ENCODE measurements around the gene AKAP6.

Gene AKAP6

GRCh38 chr14:32761381-32761968 lies 432.4 kb downstream of the AKAP6 start:
- Histone ChIP-seq H3K27ac (ENCODE audit: low read depth, low read length) (no peak overlapping the region), H3K36me3 (ENCODE audit: control insufficient read depth, low read length) (no peaks in the 10 kb centered on the region), H3K79me2 (ENCODE audit: control insufficient read depth, low read length) (no peaks in the 10 kb centered on the region), H3K9me3 (ENCODE audit: control insufficient read depth, insufficient read depth, low read length) (peaks cover 4% of the 10 kb centered on the region; the same call in 1 of the 2 replicates), H3F3A (ENCODE audit: control insufficient read depth, insufficient read depth) (no peaks in the 10 kb centered on the region), H3K4me3 (ENCODE audit: low read length) (no peak overlapping the region), H3K27me3 (ENCODE audit: control insufficient read depth, low read length) (no peaks in the 10 kb centered on the region), H4K20me1 (ENCODE audit: control insufficient read depth, insufficient read depth, low read depth, low read length) (no peaks in the 10 kb centered on the region), H3K4me1 (ENCODE audit: control insufficient read depth, low read length) (no peaks in the 10 kb centered on the region), H3K9me2 (replicated peaks; ENCODE audit: control insufficient read depth, low read length) (no peaks in the 10 kb centered on the region), H3K4me2 (ENCODE audit: low read length) (no peak overlapping the region)
- TF ChIP-seq EZH2phosphoT487 (IDR thresholded peaks at IDR 0.05; ENCODE audit: borderline replicate concordance, low read length), result no peak
- TF ChIP-seq CTCF (IDR thresholded peaks at IDR 0.05; ENCODE audit: low read depth, low read length, poor library complexity, severe bottlenecking), result no peak

- H4K20me1 ChIP-seq (ENCODE audit: control insufficient read depth, insufficient read depth, low read depth, low read length), result no peaks in the 10 kb centered on the region
- H3K79me2 ChIP-seq (ENCODE audit: control insufficient read depth, low read length), result no peaks in the 10 kb centered on the region
- H3K9me2 ChIP-seq (replicated peaks; ENCODE audit: control insufficient read depth, low read length), result no peaks in the 10 kb centered on the region
- H3K4me3 ChIP-seq (ENCODE audit: low read length), result no peak overlapping the region
- no peak overlapping the region for H3K27ac ChIP-seq (ENCODE audit: low read depth, low read length)
- TF ChIP-seq CTCF (IDR thresholded peaks at IDR 0.05; ENCODE audit: low read depth, low read length, poor library complexity, severe bottlenecking), result no peak
- TF ChIP-seq EZH2phosphoT487 (IDR thresholded peaks at IDR 0.05; ENCODE audit: borderline replicate concordance, low read length), result no peak
- H3K27me3 ChIP-seq (ENCODE audit: control insufficient read depth, low read length), result no peaks in the 10 kb centered on the region
- no peaks in the 10 kb centered on the region for H3K36me3 ChIP-seq (ENCODE audit: control insufficient read depth, low read length)
- no peak overlapping the region for H3K4me2 ChIP-seq (ENCODE audit: low read length)
- H3K9me3 ChIP-seq (ENCODE audit: control insufficient read depth, insufficient read depth, low read length), result no peaks in the 10 kb centered on the region
- H3K4me1 ChIP-seq (ENCODE audit: control insufficient read depth, low read length), result no peaks in the 10 kb centered on the region
- no peaks in the 10 kb centered on the region for H3F3A ChIP-seq (ENCODE audit: control insufficient read depth, insufficient read depth)
These were observed 433.8 kb downstream of the AKAP6 start for GRCh38 chr14:32762886-32763285.

GRCh38 chr14:32763673-32764072 lies 434.6 kb downstream of the AKAP6 start:
- no peaks in the 10 kb centered on the region for H3F3A ChIP-seq (ENCODE audit: control insufficient read depth, insufficient read depth)
- no peaks in the 10 kb centered on the region for H3K9me2 ChIP-seq (replicated peaks; ENCODE audit: control insufficient read depth, low read length)
- H3K27ac ChIP-seq (ENCODE audit: low read depth, low read length), result no peak overlapping the region
- no peaks in the 10 kb centered on the region for H3K9me3 ChIP-seq (ENCODE audit: control insufficient read depth, insufficient read depth, low read length)
- H3K4me1 ChIP-seq (ENCODE audit: control insufficient read depth, low read length), result no peaks in the 10 kb centered on the region
- H3K36me3 ChIP-seq (ENCODE audit: control insufficient read depth, low read length), result no peaks in the 10 kb centered on the region
- H3K79me2 ChIP-seq (ENCODE audit: control insufficient read depth, low read length), result no peaks in the 10 kb centered on the region
- no peaks in the 10 kb centered on the region for H4K20me1 ChIP-seq (ENCODE audit: control insufficient read depth, insufficient read depth, low read depth, low read length)
- H3K4me3 ChIP-seq (ENCODE audit: low read length), result no peak overlapping the region
- no peak overlapping the region for H3K4me2 ChIP-seq (ENCODE audit: low read length)
- TF ChIP-seq CTCF (IDR thresholded peaks at IDR 0.05; ENCODE audit: low read depth, low read length, poor library complexity, severe bottlenecking) (no peak), EZH2phosphoT487 (IDR thresholded peaks at IDR 0.05; ENCODE audit: borderline replicate concordance, low read length) (no peak)
- H3K27me3 ChIP-seq (ENCODE audit: control insufficient read depth, low read length), result no peaks in the 10 kb centered on the region
